Kidney (tissue), 14 donors: ENCODE measurements around the gene TOM1. TPM values are rescaled to one million over a fixed set of nuclear protein-coding genes. Genes with fewer than 3 reads are reported as not detected.

Experiments
- DNase-seq, 5 donors: peaks; one replicate each; pipeline ENCODE4 v3.0.0-alpha.2; 2013 to 2020
- FAIRE-seq: peaks from 2 replicates; lab custom pipeline; 2012; peaks lifted over from hg19 to GRCh38; lab: Jason Lieb, UNC
- H3K27ac ChIP-seq, 2 donors: one replicate each; pipeline ENCODE4 v1.7.0; 2013; ENCODE audit warnings: low read depth in 2 of 2, low read length in 2 of 2, inconsistent platforms in 1 of 2
- H3K27me3 ChIP-seq: one replicate; pipeline ENCODE4 v1.7.1; 2013; ENCODE audit warnings: low read length, inconsistent platforms; ENCODE audit not compliant: control insufficient read depth, insufficient read depth
- H3K36me3 ChIP-seq, 3 donors: one replicate each; pipeline versions ENCODE4 v1.7.0 to v1.7.1; 2013; ENCODE audit warnings: low read length in 3 of 3, control low read depth in 1 of 3, inconsistent platforms in 1 of 3; ENCODE audit not compliant: insufficient read depth in 3 of 3, control insufficient read depth in 2 of 3
- H3K4me1 ChIP-seq, 3 donors: one replicate each; pipeline versions ENCODE4 v1.7.0 to v1.7.1; 2013; ENCODE audit warnings: low read length in 3 of 3, inconsistent platforms in 1 of 3, low read depth in 1 of 3; ENCODE audit not compliant: control insufficient read depth in 2 of 3, insufficient read depth in 2 of 3
- H3K4me3 ChIP-seq, 3 donors: one replicate each; pipeline versions ENCODE4 v1.7.0 to v1.8.1; 2013; ENCODE audit warnings: low read length in 3 of 3, control low read depth in 1 of 3, inconsistent platforms in 1 of 3
- H3K9ac ChIP-seq, 3 donors: one replicate each; pipeline versions ENCODE4 v1.7.0 to v1.7.1; 2013; ENCODE audit warnings: low read length in 3 of 3, control low read depth in 1 of 3, inconsistent platforms in 1 of 3
- H3K9me3 ChIP-seq, 3 donors: one replicate each; pipeline versions ENCODE4 v1.7.0 to v1.7.1; 2013; ENCODE audit warnings: low read length in 3 of 3, control low read depth in 1 of 3, inconsistent platforms in 1 of 3; ENCODE audit not compliant: control insufficient read depth in 2 of 3, insufficient read depth in 1 of 3
- CTCF ChIP-seq: IDR thresholded peaks from 3 replicates; pipeline ENCODE4 v1.5.1; 2012; ENCODE audit warnings: mild to moderate bottlenecking, moderate library complexity, borderline replicate concordance; ENCODE audit not compliant: insufficient read depth; ENCODE audit errors: extremely low read depth
- intact Hi-C: fragments of 100-400 bp; cut with DNase I; formaldehyde crosslinking; loops from one replicate; pipeline ENCODE4 v1.11.1; 2022
- polyA plus RNA-seq: library from polyadenylated mRNA; stranded (reverse); fragments of 350-450 nt; fragmentation: Illumina TruSeq; extraction: RNeasy Lipid Tissue Mini Kit (QIAGEN cat#74804); gene quantifications from one replicate; pipeline ENCODE4 v1.2.3, GENCODE V29; 2014; ENCODE audit warnings: low read depth, low replicate concordance; ENCODE audit not compliant: insufficient read depth
- total RNA-seq: library from RNA; stranded (reverse); fragmentation: NEBNext Ultra II Directional; extraction: Animal tissue kit (Norgen Biotek cat#: 25700); gene quantifications from one replicate; pipeline ENCODE4 v1.2.1, GENCODE V29; 2021
- donor health status: control.
- donor health status: control.
- donor health status: control.
- donor health status: control.
- donor health status: control.
- donor health status: DM: yes; HTN: yes; CAD: no.
- donor health status: Normal renal cell carcinoma (clear cell type).

Gene TOM1
- total and polyA plus RNA-seq, 2 donors from 2014 or later = 67.0 to 68.2 TPM

- H3K9me3 ChIP-seq = no peaks in the 10 kb centered on the region
- peak overlapping the region; percentile 16 to 33 for H3K27ac ChIP-seq
- no peak for TF ChIP-seq CTCF
- intact Hi-C loops = no loop called here
- no peak for FAIRE-seq
- no peak overlapping the region for H3K9ac ChIP-seq
- no peak overlapping the region for H3K4me3 ChIP-seq
- H3K27me3 ChIP-seq = no peaks in the 10 kb centered on the region
- peaks cover 0 to 4% (median 0%) of the 10 kb centered on the region in 3 donors for H3K4me1 ChIP-seq
- DNase-seq = peak in 4 of 5 donors; percentile 19 to 93 (median 41)
- peaks cover 0 to 74% (median 42%) of the 10 kb centered on the region in 3 donors for H3K36me3 ChIP-seq
These were observed 30.7 kb downstream of the TOM1 start for GRCh38 chr22:35330258-35330861.

- Histone ChIP-seq H3K36me3 (peaks cover 0 to 59% (median 42%) of the 10 kb centered on the region in 3 donors), H3K4me1 (peaks cover 0 to 4% (median 0%) of the 10 kb centered on the region in 3 donors), H3K27me3 (no peaks in the 10 kb centered on the region), H3K4me3 (no peak overlapping the region), H3K9me3 (no peaks in the 10 kb centered on the region), H3K9ac (no peak overlapping the region), H3K27ac (no peak overlapping the region)
- intact Hi-C loops = no loop called here
- no peak for DNase-seq
- no peak for FAIRE-seq
- TF ChIP-seq CTCF = no peak
These were observed 32.6 kb downstream of the TOM1 start for GRCh38 chr22:35332278-35332677.

- no peaks in the 10 kb centered on the region for H3K9me3 ChIP-seq
- H3K36me3 ChIP-seq = peaks cover 0 to 59% (median 41%) of the 10 kb centered on the region in 3 donors
- DNase-seq = no peak
- H3K27me3 ChIP-seq = no peaks in the 10 kb centered on the region
- H3K4me3 ChIP-seq = no peak overlapping the region
- H3K9ac ChIP-seq = no peak overlapping the region
- H3K27ac ChIP-seq = no peak overlapping the region
- FAIRE-seq = no peak
- intact Hi-C loops = no loop called here
- peaks cover 0 to 4% (median 0%) of the 10 kb centered on the region in 3 donors for H3K4me1 ChIP-seq
- no peak for TF ChIP-seq CTCF
These were observed 33.5 kb downstream of the TOM1 start for GRCh38 chr22:35333220-35333619.
